ENCODE data around the gene DCP1B.
A peak's percentile ranks its signal among the peaks of the same experiment; 100 is the strongest.

The DCP1B gene

DNA sequence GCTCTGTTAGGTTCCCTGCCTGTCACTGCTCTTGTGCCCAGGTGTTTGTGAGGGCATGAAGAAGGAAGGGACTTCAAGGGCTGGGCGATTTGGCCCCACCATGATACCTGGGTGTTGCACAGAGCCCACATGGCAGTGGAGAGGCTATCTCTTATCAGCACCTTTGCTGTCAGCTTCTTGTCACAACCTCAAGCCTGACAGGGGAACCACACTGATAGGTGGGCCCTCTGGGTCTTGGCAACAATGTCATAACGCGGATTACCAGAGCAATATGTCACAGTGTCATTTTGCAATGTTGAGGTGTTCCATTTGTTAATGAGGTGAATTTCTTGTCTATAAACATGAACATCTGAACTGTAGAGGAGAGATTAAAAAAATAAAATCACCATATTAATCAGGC lies 25.6 kb upstream of the DCP1B start:
- H3K27me3 Mint-ChIP-seq = peaks cover 29% of the 10 kb centered on the region
- H3K4me1 Mint-ChIP-seq = peaks cover 5% of the 10 kb centered on the region
- H3K4me3 Mint-ChIP-seq = no peak overlapping the region
- ATAC-seq (no peak), DNase-seq (no peak)
- no peaks in the 10 kb centered on the region for H3K9me3 Mint-ChIP-seq
- H3K27ac Mint-ChIP-seq = no peak overlapping the region

DNA sequence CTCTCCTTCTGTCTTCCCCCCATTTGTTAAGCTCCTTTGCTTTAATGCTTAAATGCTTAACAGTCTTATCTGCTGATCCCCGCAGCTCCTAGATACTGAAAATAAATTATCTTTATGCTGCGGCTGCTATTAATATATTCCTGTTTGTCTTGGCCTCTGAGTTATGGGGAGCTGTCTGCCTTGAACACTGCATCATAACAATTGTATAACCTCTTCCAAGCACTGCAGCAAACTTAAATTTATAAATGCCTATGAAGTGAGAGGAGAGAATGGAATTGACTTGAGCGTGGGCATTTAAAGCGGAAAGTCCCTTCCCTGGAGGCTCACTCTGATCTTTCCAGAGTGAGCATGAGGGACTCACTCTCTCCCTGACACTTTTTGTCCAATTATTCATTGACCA lies 23.1 kb upstream of the DCP1B start:
- H3K4me1 Mint-ChIP-seq = no peaks in the 10 kb centered on the region
- H3K27ac Mint-ChIP-seq = no peak overlapping the region
- H3K4me3 Mint-ChIP-seq = no peak overlapping the region
- H3K27me3 Mint-ChIP-seq = peaks cover 19% of the 10 kb centered on the region
- no peak for DNase-seq
- no peaks in the 10 kb centered on the region for H3K9me3 Mint-ChIP-seq
- ATAC-seq = no peak

DNA sequence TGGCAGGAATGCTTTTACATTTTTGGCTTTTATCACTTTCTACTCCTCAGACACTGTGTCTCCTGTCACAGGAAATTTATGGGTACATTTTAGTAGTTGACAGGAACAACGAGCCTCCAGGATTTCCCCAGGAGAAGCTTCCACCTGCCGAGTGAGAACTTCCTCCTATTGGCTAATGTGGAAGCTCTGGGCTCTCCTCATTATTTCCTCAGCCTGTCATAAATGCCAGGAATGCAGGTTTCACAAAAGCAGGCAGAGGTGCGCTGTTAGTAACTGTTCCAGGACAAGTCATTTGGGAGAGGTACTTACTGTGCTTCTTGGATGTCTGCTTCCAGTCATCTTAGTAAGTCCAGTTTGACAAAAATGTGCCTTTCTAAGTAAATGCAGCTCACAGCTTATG lies 19.1 kb upstream of the DCP1B start:
- H3K9me3 Mint-ChIP-seq = no peaks in the 10 kb centered on the region
- no peak for ATAC-seq
- no peak overlapping the region for H3K4me3 Mint-ChIP-seq
- H3K27ac Mint-ChIP-seq = no peak overlapping the region
- peaks cover 22% of the 10 kb centered on the region for H3K27me3 Mint-ChIP-seq
- no peak for DNase-seq
- H3K4me1 Mint-ChIP-seq = no peaks in the 10 kb centered on the region

GRCh38 chr12:2020511-2020910 lies 16.3 kb upstream of the DCP1B start:
- Mint-ChIP-seq H3K27ac (no peak overlapping the region), H3K4me1 (peaks cover 5% of the 10 kb centered on the region), H3K27me3 (peaks cover 22% of the 10 kb centered on the region), H3K4me3 (no peak overlapping the region), H3K9me3 (no peaks in the 10 kb centered on the region)
- no peak for DNase-seq
- ATAC-seq = no peak

DNA sequence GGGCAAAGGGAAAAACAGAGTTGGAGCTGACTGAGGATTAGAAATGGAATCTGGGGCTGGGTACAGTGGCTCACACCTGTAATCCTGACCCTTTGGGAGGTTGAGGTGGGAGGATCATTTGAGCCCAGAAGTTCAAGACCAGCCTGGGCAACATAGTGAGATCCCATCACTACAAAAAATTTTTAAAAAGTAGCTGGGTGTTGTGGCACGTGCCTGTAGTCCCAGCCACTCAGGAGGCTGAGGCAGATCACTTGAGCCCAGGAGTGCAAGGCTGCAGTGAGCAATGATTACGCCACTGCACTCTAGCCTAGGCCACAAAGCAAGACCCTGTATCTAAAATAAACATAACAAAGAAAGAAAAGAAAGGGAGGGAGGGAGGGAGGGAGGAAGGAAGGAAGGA lies 14.9 kb upstream of the DCP1B start:
- Mint-ChIP-seq H3K4me1 (peaks cover 5% of the 10 kb centered on the region), H3K27me3 (peaks cover 16% of the 10 kb centered on the region), H3K27ac (peak overlapping the region; percentile 74 to 83), H3K9me3 (no peaks in the 10 kb centered on the region), H3K4me3 (no peak overlapping the region)
- ATAC-seq = no peak
- no peak for DNase-seq

- Mint-ChIP-seq H3K4me1 (peaks cover 5% of the 10 kb centered on the region), H3K27ac (no peak overlapping the region), H3K4me3 (no peak overlapping the region), H3K9me3 (no peaks in the 10 kb centered on the region), H3K27me3 (peaks cover 14% of the 10 kb centered on the region)
- no peak for DNase-seq
- ATAC-seq = no peak
These were observed 14.1 kb upstream of the DCP1B start for GRCh38 chr12:2018391-2018790.

GRCh38 chr12:2017546-2018337 lies 13.5 kb upstream of the DCP1B start:
- Mint-ChIP-seq H3K27me3 (peaks cover 14% of the 10 kb centered on the region), H3K9me3 (no peaks in the 10 kb centered on the region), H3K4me3 (no peak overlapping the region), H3K4me1 (peaks cover 5% of the 10 kb centered on the region), H3K27ac (no peak overlapping the region)
- DNase-seq (no peak), ATAC-seq (no peak)

DNA sequence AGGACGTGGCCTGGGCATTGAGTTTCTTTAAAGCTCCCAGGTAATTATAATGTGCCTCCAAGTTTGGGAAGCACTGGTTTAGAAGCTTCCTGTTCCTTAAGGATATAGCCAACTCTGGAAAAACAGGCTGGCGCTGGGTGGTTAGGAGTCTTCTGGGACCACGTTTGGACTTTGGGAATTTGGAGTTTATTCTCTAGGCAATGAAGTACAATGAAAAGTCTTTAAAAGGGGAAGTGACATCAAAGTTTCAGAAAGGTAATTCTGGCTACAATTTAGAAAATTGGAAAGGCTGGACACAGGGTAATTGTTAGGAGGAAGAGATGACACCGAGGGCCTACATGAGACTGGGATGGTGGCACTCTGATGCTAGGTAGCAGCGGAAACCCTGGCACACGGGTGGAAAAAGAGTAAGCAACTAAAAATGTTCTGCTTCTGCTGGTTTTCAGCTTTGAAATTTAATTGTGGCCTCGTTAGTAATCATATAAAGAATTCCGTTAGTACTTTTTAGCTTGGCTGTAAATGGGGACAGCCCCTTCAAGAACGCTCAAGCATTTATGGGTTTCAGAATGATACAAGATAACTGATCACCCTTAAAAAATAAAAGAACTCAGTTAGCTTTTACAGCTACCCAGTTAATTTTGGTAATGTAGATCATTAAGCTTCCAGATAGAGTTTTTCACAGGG lies 12.7 kb upstream of the DCP1B start:
- Mint-ChIP-seq H3K27me3 (peaks cover 14% of the 10 kb centered on the region), H3K4me1 (peaks cover 5% of the 10 kb centered on the region), H3K4me3 (no peak overlapping the region), H3K27ac (no peak overlapping the region), H3K9me3 (no peaks in the 10 kb centered on the region)
- no peak for ATAC-seq
- DNase-seq = no peak

- Mint-ChIP-seq H3K9me3 (no peaks in the 10 kb centered on the region), H3K27me3 (peaks cover 7% of the 10 kb centered on the region)
These were observed 10.0 kb upstream of the DCP1B start for GRCh38 chr12:2014231-2014630.

DNA sequence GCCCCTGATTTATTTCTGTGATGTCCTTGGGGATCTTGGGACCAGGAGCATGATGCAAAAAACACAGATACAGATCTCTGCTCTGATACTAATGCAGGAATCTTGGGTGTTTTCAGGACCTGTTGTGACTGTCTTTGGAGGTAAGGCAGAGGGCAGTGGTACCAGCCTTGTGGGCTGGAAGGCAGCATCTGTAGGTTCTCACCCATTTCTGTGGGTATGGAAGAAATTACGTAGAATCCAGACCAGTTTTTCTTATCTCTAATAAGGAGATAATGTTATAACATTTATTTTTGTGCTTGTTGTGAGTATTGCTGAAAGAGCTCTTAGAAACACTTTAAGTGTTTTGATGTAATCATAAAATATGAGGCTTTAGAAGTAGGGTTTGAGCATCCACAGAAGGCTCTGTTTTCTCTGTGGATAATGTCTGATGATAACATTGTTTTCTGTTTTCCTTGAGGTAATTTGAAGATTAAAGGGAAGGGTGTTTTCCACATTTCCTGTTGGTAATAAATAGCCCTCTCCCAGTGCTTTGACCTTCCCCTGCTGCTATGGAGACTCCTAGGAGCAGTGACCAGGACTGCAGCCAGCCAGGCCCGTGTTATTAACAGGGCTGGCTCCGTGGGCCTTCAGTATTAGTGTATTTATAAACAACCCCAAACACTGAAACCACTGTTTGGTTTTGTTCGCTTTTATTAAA lies 9.4 kb upstream of the DCP1B start:
- no peak for DNase-seq
- peaks cover 5% of the 10 kb centered on the region for H3K4me1 Mint-ChIP-seq
- no peak overlapping the region for H3K27ac Mint-ChIP-seq
- H3K4me3 Mint-ChIP-seq = no peak overlapping the region
- H3K9me3 Mint-ChIP-seq = no peaks in the 10 kb centered on the region
- H3K27me3 Mint-ChIP-seq = peaks cover 2% of the 10 kb centered on the region
- ATAC-seq = no peak

More at GRCh38 chr12:2014231-2014630, 10.0 kb upstream of the DCP1B start:
- Mint-ChIP-seq H3K4me1 (peaks cover 5% of the 10 kb centered on the region), H3K4me3 (no peak overlapping the region), H3K27ac (no peak overlapping the region)
- ATAC-seq (no peak), DNase-seq (no peak)

DNA sequence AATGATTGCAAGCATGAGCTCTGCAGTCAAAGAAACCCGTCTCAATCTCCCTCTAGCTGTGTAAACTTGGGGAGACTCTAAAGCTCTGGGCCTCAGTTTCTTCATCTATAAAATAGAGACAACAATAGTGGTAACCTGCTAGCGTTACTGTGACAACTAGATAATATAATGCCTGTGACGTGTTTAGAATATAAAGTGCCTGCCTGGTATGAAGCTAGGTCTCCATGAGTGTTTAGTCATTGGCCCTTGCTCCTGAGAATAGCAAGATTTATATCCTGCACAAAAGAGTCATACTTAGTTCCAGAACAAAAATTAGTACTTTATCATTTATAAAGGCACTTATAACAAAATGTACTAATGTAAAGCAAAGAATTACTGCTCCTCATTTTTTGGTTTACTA lies 8.8 kb upstream of the DCP1B start:
- Mint-ChIP-seq H3K9me3 (no peaks in the 10 kb centered on the region), H3K4me1 (peaks cover 5% of the 10 kb centered on the region), H3K27ac (no peak overlapping the region), H3K27me3 (no peaks in the 10 kb centered on the region), H3K4me3 (no peak overlapping the region)
- ATAC-seq = no peak
- DNase-seq = no peak

GRCh38 chr12:2011643-2012607 lies 7.7 kb upstream of the DCP1B start:
- H3K27ac Mint-ChIP-seq = no peak overlapping the region
- DNase-seq = no peak
- H3K4me3 Mint-ChIP-seq = no peak overlapping the region
- no peaks in the 10 kb centered on the region for H3K27me3 Mint-ChIP-seq
- H3K9me3 Mint-ChIP-seq = no peaks in the 10 kb centered on the region
- no peak for ATAC-seq
- H3K4me1 Mint-ChIP-seq = peaks cover 3% of the 10 kb centered on the region

DNA sequence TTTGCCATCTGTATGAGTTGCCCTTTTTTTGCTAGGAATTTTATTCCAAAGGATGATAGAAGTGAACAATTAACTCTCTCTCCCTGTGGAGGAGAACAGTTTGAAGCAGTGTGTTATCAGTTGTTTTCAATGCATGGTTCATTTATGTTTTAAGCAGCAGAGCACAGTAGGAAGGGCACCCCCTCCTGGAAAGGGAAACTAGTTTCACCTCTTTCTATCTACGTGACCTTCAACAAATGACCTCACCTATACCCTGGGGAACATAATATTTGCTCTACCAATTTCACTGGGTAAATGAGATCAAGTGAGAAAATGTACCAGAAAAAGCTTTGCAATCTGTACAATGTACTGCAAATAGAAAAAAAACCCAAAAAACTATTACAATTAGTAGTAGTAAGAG lies 5.4 kb upstream of the DCP1B start:
- no peaks in the 10 kb centered on the region for H3K9me3 Mint-ChIP-seq
- no peaks in the 10 kb centered on the region for H3K27me3 Mint-ChIP-seq
- no peak for ATAC-seq
- no peak overlapping the region for H3K4me3 Mint-ChIP-seq
- DNase-seq = no peak
- no peak overlapping the region for H3K27ac Mint-ChIP-seq
- peaks cover 5% of the 10 kb centered on the region for H3K4me1 Mint-ChIP-seq

DNA sequence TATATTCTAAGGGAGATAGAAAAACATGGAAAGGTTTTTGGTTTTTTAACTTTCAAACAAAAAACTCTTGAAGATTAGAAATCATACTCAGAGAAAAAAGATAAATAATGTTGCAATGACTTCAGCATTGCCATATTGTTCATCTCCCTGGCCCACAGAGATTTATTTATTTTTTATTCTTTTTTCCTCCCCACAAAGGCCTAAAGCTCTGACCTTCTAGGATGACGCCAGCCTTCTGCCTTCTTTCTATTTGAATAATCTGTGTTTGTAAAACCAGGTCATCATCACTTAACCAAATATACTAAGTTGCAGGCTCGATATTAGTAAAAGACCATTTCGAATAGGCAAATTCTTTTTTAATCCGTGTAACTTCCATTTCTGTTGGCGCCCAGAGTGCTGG lies 4.4 kb upstream of the DCP1B start:
- Mint-ChIP-seq H3K27ac (no peak overlapping the region), H3K9me3 (no peaks in the 10 kb centered on the region), H3K4me1 (peaks cover 15% of the 10 kb centered on the region), H3K27me3 (no peaks in the 10 kb centered on the region), H3K4me3 (no peak overlapping the region)
- ATAC-seq = no peak
- DNase-seq = no peak

GRCh38 chr12:2003676-2004112 lies 563 bp downstream of the DCP1B start:
- Mint-ChIP-seq H3K27me3 (no peaks in the 10 kb centered on the region), H3K4me1 (peaks cover 32% of the 10 kb centered on the region), H3K4me3 (peak overlapping the region; percentile 98 to 99), H3K27ac (peak overlapping the region; percentile 96 to 98), H3K9me3 (no peaks in the 10 kb centered on the region)
- ATAC-seq (peak; percentile 21), DNase-seq (no peak)

All from stimulated activated naive CD8-positive, alpha-beta T cell treated with anti-CD3 and anti-CD28 coated beads, Interleukin-15, amount 100 ng/mL, for 72 hours (primary cell).